Fibroblast of the conjunctiva (primary cell): Measurements from ENCODE around the gene GRIN2C.
"Not testable (repeated sequence)": the region's sequence is repeated elsewhere in the genome, so short reads cannot be mapped to it uniquely, and the experiment has no call there.

Experiments
- DNase-seq: peaks from one replicate; pipeline ENCODE4 v3.0.0-alpha.2; 2010; ENCODE audit warnings: low read depth

GRIN2C gene

GRCh38 chr17:74879308-74879707 is 19.6 kb upstream of the GRIN2C start:
- DNase-seq: no peak

- DNase-seq: no peak
Observed at GRCh38 chr17:74878658-74879057, 19.0 kb upstream of the GRIN2C start.

GRCh38 chr17:74877592-74878548 is 18.2 kb upstream of the GRIN2C start:
- DNase-seq: no peak

GRCh38 chr17:74875977-74876593 is 16.4 kb upstream of the GRIN2C start:
- no peak for DNase-seq

GRCh38 chr17:74875155-74875976 is 15.7 kb upstream of the GRIN2C start:
- no peak for DNase-seq

GRCh38 chr17:74874615-74875037 is 14.9 kb upstream of the GRIN2C start:
- DNase-seq: no peak

GRCh38 chr17:74873874-74874614 is 14.4 kb upstream of the GRIN2C start:
- no peak for DNase-seq

GRCh38 chr17:74873037-74873873 is 13.6 kb upstream of the GRIN2C start:
- peak; percentile 100 for DNase-seq

GRCh38 chr17:74872313-74873036 is 12.8 kb upstream of the GRIN2C start, which contains the start of gene FDXR:
TSS of gene FDXR (minus strand) at chr17:74872994. CDS start at chr17:74872944, 50 bp downstream.
- no peak for DNase-seq

- DNase-seq: no peak
Observed at GRCh38 chr17:74871356-74872076, 11.8 kb upstream of the GRIN2C start.

GRCh38 chr17:74870512-74870911 is 10.8 kb upstream of the GRIN2C start:
- DNase-seq: peak; percentile 27

GRCh38 chr17:74870028-74870427 is 10.3 kb upstream of the GRIN2C start:
- DNase-seq: not testable (repeated sequence)

GRCh38 chr17:74868908-74869255 is 9.2 kb upstream of the GRIN2C start:
- no peak for DNase-seq

GRCh38 chr17:74868251-74868907 is 8.7 kb upstream of the GRIN2C start:
- no peak for DNase-seq

- DNase-seq: no peak
Observed at GRCh38 chr17:74866198-74866835, 6.6 kb upstream of the GRIN2C start.

GRCh38 chr17:74865504-74866197 is 6.0 kb upstream of the GRIN2C start:
- no peak for DNase-seq

GRCh38 chr17:74864866-74865395 is 5.2 kb upstream of the GRIN2C start:
- DNase-seq: peak; percentile 32
